Measurements from ENCODE around the gene PPP2R3B.

- TF ChIP-seq CTCF (IDR thresholded peaks at IDR 0.05; ENCODE audit: poor library complexity) (no peak), EZH2 (IDR thresholded peaks at IDR 0.05; ENCODE audit: borderline replicate concordance) (no peak), EZH2phosphoT487 (IDR thresholded peaks at IDR 0.05; ENCODE audit: low read depth, severe bottlenecking, unreplicated experiment) (no peak)
These were observed 38.1 kb downstream of the PPP2R3B start for GRCh38 chrX:348461-349117.
